ENCODE data around the gene ARHGAP9.

Gene ARHGAP9

GRCh38 chr12:57459750-57460467 lies 19.8 kb downstream of the ARHGAP9 start, which contains the start of gene GLI1:
TSS of gene GLI1 (plus strand) at chr12:57459785. CDS start at chr12:57463692, 3,907 bp downstream.
- H3K4me3 ChIP-seq (ENCODE audit: low read depth, low read length), result peak within 1 kb of the TSS; percentile 73
- DNase-seq (ENCODE audit: low read depth), result peak; percentile 39
- TF ChIP-seq CTCF (conservative IDR thresholded peaks at IDR 0.05; ENCODE audit: low read depth, low read length), result no peak

DNA sequence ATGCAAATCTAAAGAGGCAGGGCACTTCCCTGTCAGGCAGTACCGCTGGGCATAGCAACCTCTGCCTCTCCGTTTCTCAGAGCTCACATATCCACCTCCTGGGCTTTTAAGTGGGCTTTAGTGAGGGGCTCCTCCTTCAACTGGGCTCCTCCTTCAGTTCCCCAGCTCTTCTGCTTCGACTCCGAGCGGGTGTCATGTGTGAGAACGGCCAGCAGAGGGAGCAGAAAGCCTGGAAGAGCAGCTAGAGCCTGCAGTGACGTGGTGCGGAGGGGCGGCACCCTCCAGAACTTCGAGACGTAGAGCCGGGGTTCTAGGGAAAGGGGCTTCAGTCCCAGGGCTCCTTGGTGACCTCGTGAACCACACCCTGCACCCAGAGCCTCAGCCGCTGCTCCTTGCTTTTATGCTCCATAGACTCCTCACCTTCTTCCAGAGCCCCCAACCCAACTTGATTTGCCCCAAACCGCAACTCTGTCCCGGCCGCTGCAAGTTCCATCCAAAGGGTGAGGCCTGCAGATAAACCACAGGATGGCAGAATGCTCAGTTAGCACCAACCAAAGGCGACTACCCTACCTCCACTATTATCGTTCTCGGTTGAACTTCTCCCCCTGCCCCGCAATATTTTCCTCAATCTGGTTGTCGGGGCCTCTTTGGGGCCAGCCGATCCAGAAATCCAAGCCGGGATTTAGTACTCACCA lies 20.5 kb downstream of the ARHGAP9 start:
- TF ChIP-seq CTCF (conservative IDR thresholded peaks at IDR 0.05; ENCODE audit: low read depth, low read length), result peak; percentile 96
- peak overlapping the region; percentile 73 for H3K4me3 ChIP-seq (ENCODE audit: low read depth, low read length)

GRCh38 chr12:57458665-57459054 lies 21.0 kb downstream of the ARHGAP9 start:
- no peak for DNase-seq (ENCODE audit: low read depth)
- H3K4me3 ChIP-seq (ENCODE audit: low read depth, low read length), result peak overlapping the region; percentile 73
- no peak for TF ChIP-seq CTCF (conservative IDR thresholded peaks at IDR 0.05; ENCODE audit: low read depth, low read length)

More for the DNA sequence above, 20.5 kb downstream of the ARHGAP9 start:
- DNase-seq (ENCODE audit: low read depth), result peak; percentile 98

- TF ChIP-seq CTCF (conservative IDR thresholded peaks at IDR 0.05; ENCODE audit: low read depth, low read length), result no peak
- DNase-seq (ENCODE audit: low read depth), result no peak
- H3K4me3 ChIP-seq (ENCODE audit: low read depth, low read length), result no peak overlapping the region
These were observed 22.8 kb downstream of the ARHGAP9 start for GRCh38 chr12:57456737-57457490.

DNA sequence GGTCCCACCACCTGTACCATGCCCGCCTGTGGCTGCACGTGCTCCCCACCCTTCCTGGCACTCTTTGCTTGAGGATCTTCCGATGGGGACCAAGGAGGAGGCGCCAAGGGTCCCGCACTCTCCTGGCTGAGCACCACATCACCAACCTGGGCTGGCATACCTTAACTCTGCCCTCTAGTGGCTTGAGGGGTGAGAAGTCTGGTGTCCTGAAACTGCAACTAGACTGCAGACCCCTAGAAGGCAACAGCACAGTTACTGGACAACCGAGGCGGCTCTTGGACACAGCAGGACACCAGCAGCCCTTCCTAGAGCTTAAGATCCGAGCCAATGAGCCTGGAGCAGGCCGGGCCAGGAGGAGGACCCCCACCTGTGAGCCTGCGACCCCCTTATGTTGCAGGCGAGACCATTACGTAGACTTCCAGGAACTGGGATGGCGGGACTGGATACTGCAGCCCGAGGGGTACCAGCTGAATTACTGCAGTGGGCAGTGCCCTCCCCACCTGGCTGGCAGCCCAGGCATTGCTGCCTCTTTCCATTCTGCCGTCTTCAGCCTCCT lies 23.4 kb downstream of the ARHGAP9 start:
- TF ChIP-seq CTCF (conservative IDR thresholded peaks at IDR 0.05; ENCODE audit: low read depth, low read length), result peak; percentile 70
- peak overlapping the region; percentile 27 for H3K4me3 ChIP-seq (ENCODE audit: low read depth, low read length)
- peak; percentile 56 for DNase-seq (ENCODE audit: low read depth)

DNA sequence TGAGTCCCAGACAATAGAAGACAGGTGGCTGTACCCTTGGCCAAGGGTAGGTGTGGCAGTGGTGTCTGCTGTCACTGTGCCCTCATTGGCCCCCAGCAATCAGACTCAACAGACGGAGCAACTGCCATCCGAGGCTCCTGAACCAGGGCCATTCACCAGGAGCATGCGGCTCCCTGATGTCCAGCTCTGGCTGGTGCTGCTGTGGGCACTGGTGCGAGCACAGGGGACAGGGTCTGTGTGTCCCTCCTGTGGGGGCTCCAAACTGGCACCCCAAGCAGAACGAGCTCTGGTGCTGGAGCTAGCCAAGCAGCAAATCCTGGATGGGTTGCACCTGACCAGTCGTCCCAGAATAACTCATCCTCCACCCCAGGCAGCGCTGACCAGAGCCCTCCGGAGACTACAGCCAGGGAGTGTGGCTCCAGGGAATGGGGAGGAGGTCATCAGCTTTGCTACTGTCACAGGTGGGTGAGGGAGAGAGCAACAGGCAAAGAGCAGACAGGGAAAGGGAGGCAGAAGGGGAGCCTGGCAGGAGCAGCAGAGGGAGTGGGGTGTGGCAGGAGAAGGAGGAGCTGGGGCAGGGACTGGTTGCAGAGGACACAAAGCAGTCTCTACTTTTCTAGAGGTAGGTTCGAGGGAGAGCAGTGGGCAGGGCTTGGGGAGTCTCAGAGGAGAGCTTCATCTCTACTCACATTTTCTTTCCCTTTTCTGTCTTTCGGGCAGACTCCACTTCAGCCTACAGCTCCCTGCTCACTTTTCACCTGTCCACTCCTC lies 24.1 kb downstream of the ARHGAP9 start:
- peak overlapping the region; percentile 27 for H3K4me3 ChIP-seq (ENCODE audit: low read depth, low read length)
- no peak for DNase-seq (ENCODE audit: low read depth)
- TF ChIP-seq CTCF (conservative IDR thresholded peaks at IDR 0.05; ENCODE audit: low read depth, low read length), result no peak

Measured in choroid plexus epithelial cell (primary cell).